Stimulated activated CD4-positive, alpha-beta T cell treated with anti-CD3 and anti-CD28 coated beads, Interleukin-15, amount 100 ng/mL, for 1 hour (primary cell): Measurements from ENCODE around the gene ART5.
"Not testable (repeated sequence)": the region's sequence is repeated elsewhere in the genome, so short reads cannot be mapped to it uniquely, and the experiment has no call there.

Experiments
- DNase-seq, 2 donors: peaks; one replicate each; pipeline ENCODE4 v3.0.0-alpha.2; 2020; ENCODE audit warnings: low read depth in 1 of 2, low spot score in 1 of 2

ART5 gene

DNA sequence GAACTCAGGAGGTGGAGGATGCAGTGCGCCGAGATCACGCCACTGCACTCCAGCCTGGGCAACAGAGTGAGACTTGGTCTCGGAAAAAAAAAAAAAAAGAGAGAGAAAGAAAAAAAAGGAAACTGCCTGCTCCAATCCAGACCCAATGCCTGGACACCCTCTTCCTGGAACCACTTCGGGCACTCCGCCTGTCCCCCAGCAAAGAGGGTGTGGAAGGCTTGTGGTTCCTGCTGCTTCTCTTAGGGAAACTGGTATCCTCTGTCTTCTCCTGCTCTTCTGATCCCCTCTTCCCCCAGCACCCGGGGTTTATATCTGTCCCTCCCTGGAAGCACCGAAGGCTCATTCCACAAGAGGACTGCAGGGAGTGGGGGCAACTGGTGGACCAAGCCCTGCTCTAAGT, 16.5 kb upstream of the ART5 start:
- no peak for DNase-seq

GRCh38 chr11:3657331-3657730, 15.5 kb upstream of the ART5 start:
- DNase-seq, result not testable (repeated sequence)

DNA sequence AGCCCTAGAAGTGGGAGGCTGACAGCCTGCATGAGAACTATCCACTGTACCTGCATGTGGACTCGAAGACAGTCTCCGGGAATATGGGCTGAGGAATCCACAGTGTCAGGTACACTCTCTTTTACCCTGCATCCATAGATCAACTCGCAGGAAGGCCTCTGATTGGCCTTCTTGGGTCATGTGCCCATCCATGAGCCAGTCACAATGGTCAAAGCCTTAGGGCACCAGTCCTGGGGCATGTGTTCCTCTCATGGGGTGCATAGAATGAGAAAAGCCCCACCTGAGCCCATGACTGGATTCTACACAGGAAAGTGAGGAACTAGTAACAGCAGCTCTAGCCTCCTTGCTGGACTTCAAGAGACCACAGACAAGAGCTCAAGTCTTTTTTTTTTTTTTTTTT, 13.8 kb upstream of the ART5 start:
- DNase-seq, result no peak

DNA sequence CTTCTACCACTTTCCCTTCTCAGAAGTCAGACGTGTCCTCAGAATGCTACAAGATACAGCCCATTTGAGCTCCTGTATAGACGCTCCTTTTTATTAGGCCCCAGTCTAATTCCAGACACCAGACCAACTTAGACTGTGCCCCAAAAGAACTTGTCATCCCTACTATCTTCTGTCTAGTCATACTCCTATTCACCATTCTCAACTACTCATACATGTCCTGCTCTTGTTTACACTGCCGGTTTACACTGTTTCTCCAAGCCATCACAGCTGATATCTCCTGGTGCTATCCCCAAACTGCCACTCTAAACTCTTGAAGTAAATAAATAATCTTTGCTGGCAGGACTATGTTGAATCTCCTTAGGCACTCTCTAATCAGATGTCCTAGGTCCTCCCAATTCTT, 10.7 kb upstream of the ART5 start:
- DNase-seq, result not testable (repeated sequence)

DNA sequence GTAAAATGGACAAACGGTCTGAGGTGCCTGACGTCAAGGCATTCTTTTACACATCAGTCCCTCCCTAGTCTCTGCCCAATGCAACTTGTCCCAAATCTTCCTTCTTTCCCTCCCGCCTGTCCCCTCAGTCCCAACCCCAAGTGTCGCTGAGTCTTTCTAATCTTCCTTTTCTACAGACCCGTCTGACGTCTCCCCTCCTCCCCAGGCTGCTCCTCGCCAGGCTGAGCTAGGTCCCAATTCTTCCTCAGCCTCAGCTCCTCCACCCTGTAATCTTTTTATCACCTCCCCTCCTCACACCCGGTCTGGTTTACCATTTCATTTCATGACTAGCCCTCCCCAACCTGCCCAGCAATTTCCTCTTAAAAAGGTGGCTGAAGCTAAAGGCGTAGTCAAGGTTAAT, 7.6 kb upstream of the ART5 start:
- DNase-seq, result not testable (repeated sequence)

GRCh38 chr11:3648843-3649242, 7.1 kb upstream of the ART5 start:
- not testable (repeated sequence) for DNase-seq

DNA sequence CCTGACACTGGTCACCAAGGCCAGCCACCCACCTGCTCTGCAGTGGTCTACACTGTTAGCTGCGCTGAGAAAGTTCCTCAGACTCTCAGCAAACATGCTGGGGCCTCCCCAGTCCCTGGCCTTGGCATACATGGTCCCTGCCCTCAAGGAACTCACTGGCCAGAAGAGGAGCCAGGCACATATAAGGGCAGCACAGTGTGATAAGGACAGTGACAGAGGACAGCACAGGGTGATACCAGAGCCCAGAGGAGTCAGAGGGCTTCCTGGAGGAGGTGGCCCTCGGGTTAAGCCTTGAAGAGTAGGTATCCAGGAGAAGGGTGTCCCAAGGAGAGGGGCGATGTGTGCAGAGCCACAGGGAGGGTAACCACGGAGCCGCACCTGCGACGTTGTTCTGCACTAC, 3.8 kb upstream of the ART5 start:
- DNase-seq, result no peak

DNA sequence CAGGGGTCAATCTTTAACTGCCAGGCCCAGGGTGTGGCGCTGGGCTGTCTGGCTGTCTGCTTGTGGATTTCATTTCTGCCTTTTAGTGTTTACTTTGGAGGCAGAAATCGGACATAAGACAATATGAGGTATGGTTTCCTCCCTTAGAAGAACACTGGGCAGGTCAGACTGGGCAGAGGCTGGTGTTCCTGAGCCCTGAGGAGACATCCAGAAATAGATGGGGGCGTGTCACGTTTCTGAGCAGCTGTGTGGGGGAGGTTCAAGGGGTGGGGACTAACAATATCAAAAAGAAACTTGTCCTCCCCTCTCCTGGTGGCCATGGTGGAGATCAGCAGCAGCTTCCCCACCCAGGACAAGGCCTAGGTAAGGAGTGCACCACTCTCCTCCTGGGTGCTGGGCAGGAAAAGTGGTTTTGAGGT, 3.0 kb upstream of the ART5 start, which contains the start of gene ART1:
Gene ART1, plus strand, starts transcription at position 312 of the 419 bp plus-strand sequence. CDS start 14,086 bp downstream, outside the sequence.
- DNase-seq, result no peak

DNA sequence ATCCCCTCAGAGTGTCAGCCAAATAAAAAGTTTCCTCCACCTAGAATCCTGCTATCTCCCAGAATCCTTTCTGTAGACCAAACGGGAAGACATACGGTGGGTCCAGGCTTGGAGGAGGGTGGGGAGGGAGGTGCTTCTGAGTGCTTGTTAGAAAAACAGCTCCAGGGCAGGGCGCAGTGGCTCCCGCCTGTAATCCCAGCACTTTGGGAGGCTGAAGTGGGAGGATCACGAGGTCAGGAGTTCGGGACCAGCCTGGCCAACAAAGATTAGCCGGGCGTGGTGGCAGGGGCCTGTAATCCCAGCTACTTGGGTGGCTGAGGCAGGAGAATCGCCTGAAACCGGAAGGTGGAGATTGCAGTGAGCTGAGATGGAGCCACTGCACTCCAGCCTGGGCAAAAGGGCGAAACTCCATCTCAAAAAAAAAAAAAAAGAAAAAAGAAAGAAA, 1.3 kb upstream of the ART5 start:
- DNase-seq, result not testable (repeated sequence)

DNA sequence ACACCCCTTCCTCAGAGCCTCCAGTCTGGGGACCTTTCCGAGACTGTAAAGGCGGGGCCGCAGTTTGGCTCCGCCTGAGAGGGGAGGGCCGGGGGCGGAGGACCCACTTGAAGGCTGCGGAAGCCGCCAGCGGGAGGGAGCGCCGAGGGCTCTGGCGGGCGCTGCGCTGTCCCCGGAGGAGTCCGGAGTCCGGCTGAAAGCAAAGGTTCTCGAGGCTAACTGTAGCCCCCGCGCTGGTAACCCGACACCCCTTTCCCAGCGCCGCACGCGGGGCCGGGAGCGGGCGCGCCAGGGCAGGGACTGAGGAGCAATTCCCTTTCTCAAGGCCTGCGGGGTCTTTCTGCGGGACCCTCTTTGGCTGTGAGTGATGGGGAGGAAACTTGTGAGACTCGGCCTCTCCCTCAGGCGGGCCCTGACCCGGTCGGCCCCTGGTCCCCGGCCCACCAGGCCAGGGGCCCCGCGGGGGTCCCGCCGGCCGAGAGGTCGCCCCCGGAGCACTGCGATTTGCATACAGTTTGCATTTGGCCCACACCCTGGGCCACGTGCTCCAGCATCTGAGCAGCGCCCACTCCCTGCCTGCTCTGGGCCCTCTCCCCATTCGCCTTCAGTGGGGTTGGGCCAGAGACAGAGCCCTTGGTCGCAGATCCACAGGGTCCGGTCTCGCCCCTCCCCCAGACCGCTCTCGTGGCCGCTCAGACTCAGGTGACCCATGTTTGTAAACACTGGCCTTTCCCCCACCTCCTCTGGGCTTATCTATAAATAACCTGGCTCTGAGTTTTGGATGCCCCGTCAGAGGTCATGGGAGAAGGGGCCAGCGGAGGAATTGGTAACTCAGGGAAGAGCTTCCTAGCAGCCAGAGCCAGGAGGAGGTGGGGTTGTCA, 519 bp upstream of the ART5 start:
- DNase-seq, result peak; percentile 53 to 55

GRCh38 chr11:3641191-3641590, 601 bp downstream of the ART5 start:
- no peak for DNase-seq

DNA sequence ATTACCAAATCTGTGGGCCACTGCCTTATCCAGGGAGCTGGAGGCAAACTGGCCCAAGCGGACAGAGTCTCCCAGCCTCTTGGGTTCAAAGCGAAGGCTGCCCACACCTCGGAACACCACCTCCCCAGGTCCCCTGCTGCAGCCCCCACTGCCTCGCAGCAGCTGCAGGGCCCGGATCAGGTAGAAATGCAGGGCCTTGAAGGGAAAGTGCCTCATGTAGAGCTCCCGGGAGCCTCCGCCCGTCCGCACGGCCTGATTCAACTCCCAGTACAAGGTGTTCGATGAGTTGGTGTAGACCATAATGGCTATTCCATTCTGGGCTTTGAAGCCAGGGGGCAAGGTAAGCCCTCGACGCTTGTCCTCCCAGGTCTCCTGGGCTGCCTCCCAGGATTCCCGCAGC, 2.0 kb downstream of the ART5 start:
- no peak for DNase-seq

DNA sequence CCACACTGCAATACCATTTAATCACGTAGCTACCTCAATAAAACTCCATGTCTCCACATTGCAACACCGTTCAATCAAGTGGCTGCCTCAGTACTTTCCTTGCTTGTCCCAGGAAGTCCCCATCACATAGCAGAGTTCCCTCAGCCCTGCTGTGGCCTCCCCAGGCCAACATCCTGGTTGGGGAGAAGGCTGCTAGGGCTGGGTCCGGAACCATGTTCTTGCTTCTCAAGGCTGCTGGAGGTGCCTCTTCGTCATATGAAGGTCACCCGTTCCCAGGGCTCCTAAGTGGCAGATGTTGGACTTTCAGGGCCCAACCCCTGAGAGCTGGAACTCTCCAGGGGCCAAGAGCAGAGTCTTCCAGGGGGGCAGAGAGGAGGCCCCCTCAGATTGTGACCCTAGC, 3.3 kb downstream of the ART5 start:
- no peak for DNase-seq

DNA sequence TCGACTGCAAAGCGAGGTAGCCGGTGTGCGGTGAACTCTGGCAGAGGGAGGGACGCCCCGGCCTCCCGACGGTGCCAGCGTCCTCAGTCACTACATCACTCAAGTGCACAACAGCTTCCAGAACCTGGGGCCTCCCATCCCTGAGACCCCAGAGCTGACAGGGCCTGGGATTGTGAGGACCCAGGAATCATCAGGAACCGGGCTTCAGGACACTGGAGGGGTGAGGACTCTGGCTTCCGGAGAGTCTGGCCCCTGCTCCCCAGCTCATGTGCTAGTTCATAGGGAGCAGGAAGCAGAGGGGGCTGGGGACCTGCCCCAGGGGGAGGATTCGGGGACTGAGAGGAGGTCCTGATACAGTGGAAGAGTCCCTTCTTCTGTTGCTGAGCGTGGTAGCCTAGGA, 4.6 kb downstream of the ART5 start:
- DNase-seq, result no peak

- DNase-seq, result no peak
These were observed 6.0 kb downstream of the ART5 start for GRCh38 chr11:3635641-3636375.

- no peak for DNase-seq
These were observed 9.6 kb downstream of the ART5 start for GRCh38 chr11:3632070-3632660.

DNA sequence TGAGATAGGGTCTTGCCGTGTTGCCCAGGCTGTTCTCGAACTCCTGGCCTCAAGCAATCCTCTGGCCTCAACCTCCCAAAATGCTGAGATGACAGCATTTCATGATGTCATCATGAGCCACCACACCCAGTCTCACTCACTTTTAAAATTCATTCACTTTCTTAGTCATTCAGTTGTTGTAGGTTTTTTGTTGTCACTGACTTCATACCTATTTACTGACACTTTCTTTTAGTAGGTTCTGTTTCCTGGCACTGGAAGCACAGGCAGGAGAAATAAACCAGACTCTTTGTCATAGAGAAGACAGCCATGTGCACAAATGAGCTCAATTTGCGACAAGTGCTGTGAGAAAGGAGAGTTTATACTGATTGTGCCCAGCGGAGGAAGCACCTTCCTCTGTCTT, 10.5 kb downstream of the ART5 start:
- DNase-seq, result no peak

DNA sequence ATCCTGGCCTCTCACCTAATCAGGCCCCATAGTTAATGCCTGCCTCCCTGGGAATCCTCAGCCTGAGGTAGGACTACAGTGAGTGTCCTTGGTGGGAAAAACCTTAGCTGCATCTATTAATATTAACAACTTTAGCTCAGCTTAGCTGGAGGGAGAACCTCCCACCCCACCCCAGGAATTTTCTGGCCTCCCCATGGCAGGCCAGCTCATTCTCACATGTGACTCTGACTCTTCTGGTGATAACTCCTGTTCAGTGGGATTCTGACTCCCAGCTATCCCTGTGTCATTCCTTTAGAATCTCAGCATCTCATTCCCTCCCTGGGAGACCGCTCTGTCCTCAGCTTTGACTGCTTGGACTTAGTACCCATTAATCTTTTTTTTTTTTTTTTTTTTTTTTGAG, 14.5 kb downstream of the ART5 start:
- no peak for DNase-seq

GRCh38 chr11:3626250-3626960, 15.4 kb downstream of the ART5 start:
- DNase-seq, result no peak

- no peak for DNase-seq
These were observed 17.9 kb downstream of the ART5 start for GRCh38 chr11:3623767-3624458.

DNA sequence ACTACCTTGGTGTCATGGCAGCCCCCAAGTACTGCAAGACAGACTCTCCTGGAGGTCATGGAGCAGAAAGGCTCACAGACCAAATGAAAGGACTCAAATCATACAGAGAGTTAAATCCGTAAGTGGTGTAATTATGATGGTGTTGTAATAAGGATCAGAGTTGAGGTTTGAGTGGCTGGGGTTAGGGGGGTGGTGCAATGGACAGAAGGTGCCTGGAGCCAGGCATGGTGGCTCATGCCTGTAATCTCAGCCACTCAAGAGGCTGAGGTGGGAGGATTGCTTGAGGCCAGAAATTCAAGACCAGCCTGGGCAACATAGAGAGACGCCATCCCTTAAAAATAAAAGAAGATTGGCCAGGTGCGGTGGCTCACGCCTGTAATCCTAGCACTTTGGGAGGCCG, 18.7 kb downstream of the ART5 start:
- DNase-seq, result no peak
